Left ventricle myocardium superior (tissue), 1 donor: Measurements from ENCODE around the gene ZNF90. TPM values are rescaled to one million over a fixed set of nuclear protein-coding genes. Genes with fewer than 3 reads are reported as not detected.
"Not testable (repeated sequence)": the region's sequence is repeated elsewhere in the genome, so short reads cannot be mapped to it uniquely, and the experiment has no call there.

Experiments used
- ATAC-seq: fragments of 200-7000 bp; cut with Tn5 transposase; one replicate; pipeline ENCODE4 v1.9.1; 2020; ENCODE audit warnings: mild to moderate bottlenecking, moderate library complexity
- DNase-seq: peaks from one replicate; pipeline ENCODE4 v3.0.0-alpha.2; 2020
- intact Hi-C: fragments of 100-400 bp; cut with micrococcal nuclease; formaldehyde crosslinking; loops from one replicate; pipeline ENCODE4 v1.11.0; 2022
- total RNA-seq: library from RNA; stranded (reverse); fragmentation: NEBNext Ultra II Directional; extraction: Animal tissue kit (Norgen Biotek cat#: 25700); gene quantifications from one replicate; pipeline ENCODE4 v1.2.1, GENCODE V29; 2021
- donor health status: DM: no; HTN: yes; CAD: no; lungs with severe emphysema.

ZNF90 gene
- total RNA-seq, 1 donor from 2014 or later, result 0.59 TPM

GRCh38 chr19:20082232-20082833, 4.5 kb downstream of the ZNF90 start:
- ATAC-seq, intact Hi-C loops, DNase-seq: not testable (repeated sequence)

- ATAC-seq, intact Hi-C loops, DNase-seq: not testable (repeated sequence)
These were observed 5.1 kb downstream of the ZNF90 start for GRCh38 chr19:20082876-20083275.

- intact Hi-C loops, result no loop called here
- ATAC-seq (no peak), DNase-seq (no peak)
These were observed 24.3 kb downstream of the ZNF90 start for GRCh38 chr19:20102097-20102496.

- intact Hi-C loops, result no loop called here
- DNase-seq, result no peak
- ATAC-seq, result no peak
These were observed 25.4 kb downstream of the ZNF90 start for GRCh38 chr19:20103091-20103740.

GRCh38 chr19:20107301-20107700, 29.5 kb downstream of the ZNF90 start:
- intact Hi-C loops, result no loop called here
- DNase-seq (no peak), ATAC-seq (no peak)

GRCh38 chr19:20118064-20118839, 40.5 kb downstream of the ZNF90 start:
- ATAC-seq, DNase-seq, intact Hi-C loops: not testable (repeated sequence)

GRCh38 chr19:20124879-20125278, 47.1 kb downstream of the ZNF90 start:
- no peak for DNase-seq
- intact Hi-C loops, result no loop called here
- no peak for ATAC-seq

GRCh38 chr19:20132933-20133332, 55.1 kb downstream of the ZNF90 start:
- not testable (repeated sequence) for ATAC-seq, DNase-seq

GRCh38 chr19:20137714-20138113, 59.9 kb downstream of the ZNF90 start:
- ATAC-seq, DNase-seq, intact Hi-C loops: not testable (repeated sequence)

More at GRCh38 chr19:20132933-20133332, 55.1 kb downstream of the ZNF90 start:
- intact Hi-C loops, result not testable (repeated sequence)

GRCh38 chr19:20151617-20152145, 73.9 kb downstream of the ZNF90 start:
- no peak for DNase-seq
- intact Hi-C loops, result no loop called here
- ATAC-seq, result no peak

GRCh38 chr19:20152506-20152905, 74.7 kb downstream of the ZNF90 start:
- DNase-seq, ATAC-seq, intact Hi-C loops: not testable (repeated sequence)

- DNase-seq (no peak), ATAC-seq (no peak)
These were observed 75.5 kb downstream of the ZNF90 start for GRCh38 chr19:20153281-20153680.

GRCh38 chr19:20154636-20155035, 76.8 kb downstream of the ZNF90 start:
- intact Hi-C loops, result no loop called here
- no peak for ATAC-seq
- DNase-seq, result no peak

More at GRCh38 chr19:20153281-20153680, 75.5 kb downstream of the ZNF90 start:
- intact Hi-C loops, result no loop called here

GRCh38 chr19:20162821-20163220, 85.0 kb downstream of the ZNF90 start:
- DNase-seq, result no peak
- intact Hi-C loops, result no loop called here
- ATAC-seq, result no peak

- no peak for ATAC-seq
These were observed 86.7 kb downstream of the ZNF90 start for GRCh38 chr19:20164456-20164855.

GRCh38 chr19:20165971-20166592, 88.3 kb downstream of the ZNF90 start:
- ATAC-seq (no peak), DNase-seq (no peak)
- intact Hi-C loops, result no loop called here

More at GRCh38 chr19:20164456-20164855, 86.7 kb downstream of the ZNF90 start:
- intact Hi-C loops, result no loop called here
- no peak for DNase-seq

GRCh38 chr19:20167020-20167644, 89.3 kb downstream of the ZNF90 start, which contains the start of gene ZNF486:
ZNF486 (plus strand) TSS chr19:20167214; CDS start chr19:20167331, 117 bp downstream.
- peak; percentile 99 for ATAC-seq
- intact Hi-C loops, result no loop called here
- DNase-seq, result peak; percentile 96

- intact Hi-C loops, result no loop called here
- DNase-seq (no peak), ATAC-seq (no peak)
These were observed 89.9 kb downstream of the ZNF90 start for GRCh38 chr19:20167651-20168122.
